Stimulated activated CD4-positive, alpha-beta T cell treated with anti-CD3 and anti-CD28 coated beads, TNF-alpha, amount 100 ng/mL, for 4 hours (primary cell): ENCODE data around the gene IRF7.

Experiments
- DNase-seq, 3 experiments: peaks; one replicate each; pipeline ENCODE4 v3.0.0-alpha.2; 2020; ENCODE audit warnings: low read depth in 3 of 3

IRF7 gene

GRCh38 chr11:607971-608659, 7.6 kb downstream of the IRF7 start:
- DNase-seq, result no peak

GRCh38 chr11:607020-607780, 8.6 kb downstream of the IRF7 start:
- no peak for DNase-seq

- DNase-seq, result no peak
Observed at GRCh38 chr11:606245-606644, 9.5 kb downstream of the IRF7 start.

- no peak for DNase-seq
Observed at GRCh38 chr11:605286-606129, 10.2 kb downstream of the IRF7 start.

- DNase-seq, result no peak
Observed at GRCh38 chr11:603154-603553, 12.6 kb downstream of the IRF7 start.

GRCh38 chr11:601573-602245, 14.0 kb downstream of the IRF7 start:
- DNase-seq, result no peak

- DNase-seq, result no peak
Observed at GRCh38 chr11:598005-598680, 17.6 kb downstream of the IRF7 start.

- DNase-seq, result no peak
Observed at GRCh38 chr11:597166-597725, 18.5 kb downstream of the IRF7 start.

- DNase-seq, result no peak
Observed at GRCh38 chr11:596374-596773, 19.4 kb downstream of the IRF7 start.

GRCh38 chr11:595400-595799, 20.4 kb downstream of the IRF7 start:
- DNase-seq, result no peak

- no peak for DNase-seq
Observed at GRCh38 chr11:593347-593746, 22.4 kb downstream of the IRF7 start.

GRCh38 chr11:592918-593317, 22.8 kb downstream of the IRF7 start:
- no peak for DNase-seq

- DNase-seq, result no peak
Observed at GRCh38 chr11:592501-592900, 23.2 kb downstream of the IRF7 start.

GRCh38 chr11:590997-591396, 24.8 kb downstream of the IRF7 start:
- DNase-seq, result no peak

- DNase-seq, result no peak
Observed at GRCh38 chr11:589798-590197, 26.0 kb downstream of the IRF7 start.

GRCh38 chr11:587978-588380, 27.8 kb downstream of the IRF7 start:
- peak; percentile 41 to 60 (median 54) for DNase-seq

- DNase-seq, result no peak
Observed at GRCh38 chr11:587546-587945, 28.2 kb downstream of the IRF7 start.

GRCh38 chr11:586376-587316, 29.1 kb downstream of the IRF7 start:
- DNase-seq, result no peak

- no peak for DNase-seq
Observed at GRCh38 chr11:584287-584686, 31.5 kb downstream of the IRF7 start.

GRCh38 chr11:581752-582151, 34.0 kb downstream of the IRF7 start:
- no peak for DNase-seq
